ENCODE results near the gene INTU. TPM values are rescaled to one million over a fixed set of nuclear protein-coding genes. Genes with fewer than 3 reads are reported as not detected.
A peak's percentile ranks its signal among the peaks of the same experiment; 100 is the strongest.

Gene INTU
- total RNA-seq, 1 experiment from 2014 or later, result 1.1 TPM

DNA sequence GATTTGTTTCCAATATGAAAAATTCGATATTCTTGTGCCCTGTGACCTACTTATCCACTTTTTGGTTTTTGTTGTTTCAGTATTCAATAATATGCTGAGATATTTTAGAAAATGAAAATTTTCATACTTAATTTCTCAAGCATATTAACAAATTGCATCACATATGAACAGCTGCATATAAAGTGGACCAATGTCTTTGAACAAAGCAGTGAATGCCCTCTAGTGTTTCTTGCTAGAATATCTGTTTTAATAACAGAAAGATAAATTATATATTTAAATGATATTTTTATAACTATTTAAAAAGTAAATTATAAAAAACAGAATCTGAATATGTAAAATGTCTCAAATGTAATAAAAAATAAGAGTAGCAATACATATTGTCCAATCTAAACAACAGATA lies 31.7 kb upstream of the INTU start:
- Histone ChIP-seq H4K20me1 (ENCODE audit: low read length) (no peaks in the 10 kb centered on the region), H3K9me2 (replicated peaks; ENCODE audit: low read length) (no peaks in the 10 kb centered on the region), H3K9me3 (ENCODE audit: low read length) (no peaks in the 10 kb centered on the region), H2AFZ (ENCODE audit: low read length) (no peak overlapping the region), H3K27me3 (ENCODE audit: low read length) (no peaks in the 10 kb centered on the region), H3K9ac (ENCODE audit: low read length) (no peak overlapping the region), H3K36me3 (ENCODE audit: low read depth, low read length) (no peaks in the 10 kb centered on the region), H3F3A (ENCODE audit: low read length, unreplicated experiment) (no peaks in the 10 kb centered on the region), H3K4me1 (ENCODE audit: insufficient read depth, low read length) (no peaks in the 10 kb centered on the region), H3K27ac (ENCODE audit: low read length) (no peak overlapping the region), H3K4me3 (ENCODE audit: low read length) (no peak overlapping the region), H3K4me2 (ENCODE audit: low read length) (no peak overlapping the region), H3K79me2 (ENCODE audit: low read length) (no peaks in the 10 kb centered on the region)
- intact Hi-C loops (cut with micrococcal nuclease), result no loop called here
- BruUV-seq (replicated peaks), result no TSS peak
- ChIA-PET CTCF (interaction anchor here (0.6 kb wide), 1 partner anchor 107 kb away, joined by 4 read pairs; no protein-coding TSS in a partner anchor), POLR2A (ENCODE audit: unreplicated experiment) (no interaction called here)
- TF ChIP-seq, protein P1, sequence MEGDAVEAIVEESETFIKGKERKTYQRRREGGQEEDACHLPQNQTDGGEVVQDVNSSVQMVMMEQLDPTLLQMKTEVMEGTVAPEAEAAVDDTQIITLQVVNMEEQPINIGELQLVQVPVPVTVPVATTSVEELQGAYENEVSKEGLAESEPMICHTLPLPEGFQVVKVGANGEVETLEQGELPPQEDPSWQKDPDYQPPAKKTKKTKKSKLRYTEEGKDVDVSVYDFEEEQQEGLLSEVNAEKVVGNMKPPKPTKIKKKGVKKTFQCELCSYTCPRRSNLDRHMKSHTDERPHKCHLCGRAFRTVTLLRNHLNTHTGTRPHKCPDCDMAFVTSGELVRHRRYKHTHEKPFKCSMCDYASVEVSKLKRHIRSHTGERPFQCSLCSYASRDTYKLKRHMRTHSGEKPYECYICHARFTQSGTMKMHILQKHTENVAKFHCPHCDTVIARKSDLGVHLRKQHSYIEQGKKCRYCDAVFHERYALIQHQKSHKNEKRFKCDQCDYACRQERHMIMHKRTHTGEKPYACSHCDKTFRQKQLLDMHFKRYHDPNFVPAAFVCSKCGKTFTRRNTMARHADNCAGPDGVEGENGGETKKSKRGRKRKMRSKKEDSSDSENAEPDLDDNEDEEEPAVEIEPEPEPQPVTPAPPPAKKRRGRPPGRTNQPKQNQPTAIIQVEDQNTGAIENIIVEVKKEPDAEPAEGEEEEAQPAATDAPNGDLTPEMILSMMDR (conservative IDR thresholded peaks at IDR 0.05; ENCODE audit: low read depth, low read length), result peak; percentile 35; the same call in 1 of the 2 replicates
- no peak for TF ChIP-seq EZH2phosphoT487 (IDR thresholded peaks at IDR 0.05; ENCODE audit: borderline replicate concordance, low read length)
- TF ChIP-seq EZH2 (IDR thresholded peaks at IDR 0.05; ENCODE audit: low read length, unreplicated experiment), result no peak
- DNase-seq (peak; percentile 34), ATAC-seq (no peak)

DNA sequence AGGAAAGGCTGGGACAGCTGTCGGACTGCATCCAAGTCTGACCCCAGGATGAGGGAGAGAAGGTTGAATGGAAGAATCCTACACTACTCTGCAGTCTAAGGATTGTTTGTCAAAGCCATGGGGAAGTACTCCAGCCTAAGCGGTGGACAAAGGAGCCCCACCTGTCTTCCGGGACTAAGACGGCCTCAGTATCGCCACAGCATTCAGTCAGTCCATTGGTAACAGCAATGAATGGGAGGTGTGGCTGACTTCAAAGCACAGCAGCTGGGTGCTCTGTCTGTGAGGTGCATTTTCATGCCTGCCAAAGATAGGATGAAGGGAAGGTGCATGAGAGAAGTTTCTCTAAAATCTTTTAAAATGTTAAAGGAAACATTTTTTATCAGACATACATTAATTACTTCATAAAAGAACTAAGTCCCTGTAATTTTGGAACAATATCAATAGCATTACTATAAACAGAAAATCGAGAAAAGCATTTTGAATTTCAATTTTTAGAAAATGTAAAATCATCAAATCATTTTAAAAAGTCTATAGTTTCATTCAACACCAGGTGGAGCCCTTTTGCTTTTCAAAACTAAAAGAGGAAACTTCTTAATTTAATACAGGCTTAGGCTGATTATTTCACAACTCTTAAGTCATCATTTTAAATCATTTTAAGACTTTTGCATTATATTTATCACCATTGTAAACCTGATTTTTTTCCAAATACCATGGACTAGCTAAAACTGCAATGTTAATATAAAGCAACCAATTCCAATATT lies 27.6 kb upstream of the INTU start:
- ChIA-PET POLR2A (ENCODE audit: unreplicated experiment) (no interaction called here), CTCF (interaction anchor here (0.5 to 0.8 kb wide), 2 partner anchors 28 to 127 kb away, joined by 3 read pairs; no protein-coding TSS in a partner anchor)
- peak overlapping the region; percentile 34; the same call in 1 of the 2 replicates for H2AFZ ChIP-seq (ENCODE audit: low read length)
- intact Hi-C loops (cut with micrococcal nuclease), result loop anchor here (1.0 kb wide), 1 partner anchor 127 kb away; no protein-coding TSS in a partner anchor
- H3K4me2 ChIP-seq (ENCODE audit: low read length), result peak overlapping the region; percentile 30
- no peaks in the 10 kb centered on the region for H3K36me3 ChIP-seq (ENCODE audit: low read depth, low read length)
- 0 out of 2 replicates have a peak, but pooled peaks have one; percentile 31 for ATAC-seq
- no peaks in the 10 kb centered on the region for H3K4me1 ChIP-seq (ENCODE audit: insufficient read depth, low read length)
- H3K27me3 ChIP-seq (ENCODE audit: low read length), result no peaks in the 10 kb centered on the region
- no peaks in the 10 kb centered on the region for H3K9me3 ChIP-seq (ENCODE audit: low read length)
- no peak overlapping the region for H3K4me3 ChIP-seq (ENCODE audit: low read length)
- H3K27ac ChIP-seq (ENCODE audit: low read length), result no peak overlapping the region
- no peaks in the 10 kb centered on the region for H3F3A ChIP-seq (ENCODE audit: low read length, unreplicated experiment)
- no peaks in the 10 kb centered on the region for H4K20me1 ChIP-seq (ENCODE audit: low read length)
- H3K9ac ChIP-seq (ENCODE audit: low read length), result no peak overlapping the region
- no TSS peak for BruUV-seq (replicated peaks)
- TF ChIP-seq EZH2phosphoT487 (IDR thresholded peaks at IDR 0.05; ENCODE audit: borderline replicate concordance, low read length), result no peak
- TF ChIP-seq, protein P1 (conservative IDR thresholded peaks at IDR 0.05; ENCODE audit: low read depth, low read length), result peak; percentile 60
- no peaks in the 10 kb centered on the region for H3K9me2 ChIP-seq (replicated peaks; ENCODE audit: low read length)
- no peaks in the 10 kb centered on the region for H3K79me2 ChIP-seq (ENCODE audit: low read length)
- DNase-seq, result peak; percentile 51

DNA sequence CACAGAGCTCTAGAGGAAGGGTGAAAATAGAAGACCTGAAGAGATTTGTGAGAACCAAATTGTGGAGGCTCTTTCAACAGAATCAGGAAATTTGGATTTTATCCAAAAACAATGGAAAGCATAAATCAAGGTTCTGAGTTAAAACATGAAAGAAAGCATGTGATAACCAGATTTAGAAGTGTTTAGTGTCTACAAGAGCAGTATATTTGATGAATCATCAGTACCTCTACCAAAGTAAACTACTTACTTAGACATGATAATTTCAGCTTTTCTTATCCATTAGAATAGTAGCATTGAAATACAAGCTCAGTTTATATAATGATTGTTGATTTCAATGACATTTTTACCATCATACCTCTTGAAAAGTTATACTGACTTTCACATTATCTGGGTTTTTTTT lies 25.9 kb upstream of the INTU start:
- Histone ChIP-seq H3K79me2 (ENCODE audit: low read length) (no peaks in the 10 kb centered on the region), H3K9ac (ENCODE audit: low read length) (no peak overlapping the region), H3K9me2 (replicated peaks; ENCODE audit: low read length) (no peaks in the 10 kb centered on the region), H2AFZ (ENCODE audit: low read length) (no peak overlapping the region), H3K4me3 (ENCODE audit: low read length) (no peak overlapping the region), H3F3A (ENCODE audit: low read length, unreplicated experiment) (no peaks in the 10 kb centered on the region), H3K27me3 (ENCODE audit: low read length) (no peaks in the 10 kb centered on the region), H3K27ac (ENCODE audit: low read length) (no peak overlapping the region), H3K36me3 (ENCODE audit: low read depth, low read length) (no peaks in the 10 kb centered on the region), H3K4me2 (ENCODE audit: low read length) (no peak overlapping the region), H4K20me1 (ENCODE audit: low read length) (no peaks in the 10 kb centered on the region), H3K9me3 (ENCODE audit: low read length) (no peaks in the 10 kb centered on the region), H3K4me1 (ENCODE audit: insufficient read depth, low read length) (no peaks in the 10 kb centered on the region)
- DNase-seq (no peak), ATAC-seq (no peak; the same call in 1 of the 2 replicates)
- TF ChIP-seq EZH2phosphoT487 (IDR thresholded peaks at IDR 0.05; ENCODE audit: borderline replicate concordance, low read length) (no peak), EZH2 (IDR thresholded peaks at IDR 0.05; ENCODE audit: low read length, unreplicated experiment) (no peak)
- TF ChIP-seq, protein P1 (conservative IDR thresholded peaks at IDR 0.05; ENCODE audit: low read depth, low read length), result no peak
- ChIA-PET CTCF (interaction anchor here (0.5 to 1.3 kb wide), 3 partner anchors 20 to 156 kb away, joined by 3 to 7 read pairs (median 3); no protein-coding TSS in a partner anchor), POLR2A (ENCODE audit: unreplicated experiment) (interaction anchor here (0.6 kb wide), 2 partner anchors 26 to 54 kb away, joined by 4 to 5 read pairs; partner anchors contain the start of gene INTU)
- no TSS peak for BruUV-seq (replicated peaks)
- intact Hi-C loops (cut with micrococcal nuclease), result no loop called here

All from PC-3 (cell line).